HT1080 (cell line): Measurements from ENCODE around the gene GPC6. TPM values are rescaled to one million over a fixed set of nuclear protein-coding genes. Genes with fewer than 3 reads are reported as not detected.

Experiments
- DNase-seq: peaks from one replicate; pipeline ENCODE4 v3.0.0-alpha.2; 2015; ENCODE audit warnings: low read depth
- total RNA-seq: library from RNA; depleted of rRNA; stranded (reverse); fragments of >200 nt; shearing (Covaris generic); gene quantifications from 2 replicates; pipeline ENCODE4 v1.2.3, GENCODE V29; 2014

The GPC6 gene
- total RNA-seq, 1 experiment from 2014 or later = 9.0 TPM

GRCh38 chr13:94030415-94031119, 804.0 kb downstream of the GPC6 start:
- DNase-seq = no peak

GRCh38 chr13:94031609-94032008, 805.0 kb downstream of the GPC6 start:
- no peak for DNase-seq

GRCh38 chr13:94033098-94033497, 806.5 kb downstream of the GPC6 start:
- DNase-seq = no peak

- no peak for DNase-seq
Observed at GRCh38 chr13:94033830-94034642, 807.4 kb downstream of the GPC6 start.

- DNase-seq = no peak
Observed at GRCh38 chr13:94050039-94050438, 823.4 kb downstream of the GPC6 start.

- no peak for DNase-seq
Observed at GRCh38 chr13:94050686-94051085, 824.1 kb downstream of the GPC6 start.

GRCh38 chr13:94053986-94054593, 827.5 kb downstream of the GPC6 start:
- DNase-seq = no peak

GRCh38 chr13:94056362-94056990, 829.9 kb downstream of the GPC6 start:
- no peak for DNase-seq

- no peak for DNase-seq
Observed at GRCh38 chr13:94057618-94058186, 831.1 kb downstream of the GPC6 start.

- no peak for DNase-seq
Observed at GRCh38 chr13:94058821-94059360, 832.3 kb downstream of the GPC6 start.

GRCh38 chr13:94061301-94061700, 834.7 kb downstream of the GPC6 start:
- no peak for DNase-seq

- no peak for DNase-seq
Observed at GRCh38 chr13:94063096-94063495, 836.5 kb downstream of the GPC6 start.

- no peak for DNase-seq
Observed at GRCh38 chr13:94063848-94064247, 837.2 kb downstream of the GPC6 start.

- peak; percentile 1 for DNase-seq
Observed at GRCh38 chr13:94065741-94066140, 839.1 kb downstream of the GPC6 start.

GRCh38 chr13:94073007-94073744, 846.6 kb downstream of the GPC6 start:
- peak; percentile 18 for DNase-seq

- DNase-seq = no peak
Observed at GRCh38 chr13:94079876-94080275, 853.3 kb downstream of the GPC6 start.

GRCh38 chr13:94080527-94080926, 853.9 kb downstream of the GPC6 start:
- no peak for DNase-seq

- no peak for DNase-seq
Observed at GRCh38 chr13:94087100-94087499, 860.5 kb downstream of the GPC6 start.

GRCh38 chr13:94088742-94089141, 862.1 kb downstream of the GPC6 start:
- DNase-seq = no peak

GRCh38 chr13:94090773-94091480, 864.3 kb downstream of the GPC6 start:
- DNase-seq = no peak
